HG03039 (cell line): ENCODE results near the gene CUL5.
"Not testable (repeated sequence)": the region's sequence is repeated elsewhere in the genome, so short reads cannot be mapped to it uniquely, and the experiment has no call there.

Source experiments
- ATAC-seq: cut with Tn5 transposase; IDR thresholded peaks from one replicate; pipeline ENCODE4 v1.9.1; 2021; ENCODE audit warnings: mild to moderate bottlenecking, moderate library complexity; ENCODE audit not compliant: unreplicated experiment

Gene CUL5

DNA sequence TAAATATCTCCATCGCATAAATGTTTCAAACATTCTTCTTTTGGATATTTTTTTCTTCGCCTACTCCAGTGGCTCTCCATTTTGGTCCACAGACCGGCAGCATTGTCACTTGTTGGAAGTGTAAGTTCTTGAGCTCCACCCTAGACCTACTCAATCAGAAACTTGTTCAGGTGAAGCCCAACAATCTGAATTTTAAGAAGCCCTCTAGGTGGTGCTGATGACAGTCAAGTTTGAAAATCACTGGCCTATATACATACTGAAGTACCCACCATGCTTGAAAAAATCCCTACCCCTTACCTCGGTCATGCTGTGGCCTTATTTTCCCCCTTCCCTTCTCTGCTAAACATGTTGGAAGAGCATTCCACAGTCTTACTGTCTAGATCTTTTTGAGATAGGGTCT is 102.4 kb downstream of the CUL5 start:
- ATAC-seq: no peak

DNA sequence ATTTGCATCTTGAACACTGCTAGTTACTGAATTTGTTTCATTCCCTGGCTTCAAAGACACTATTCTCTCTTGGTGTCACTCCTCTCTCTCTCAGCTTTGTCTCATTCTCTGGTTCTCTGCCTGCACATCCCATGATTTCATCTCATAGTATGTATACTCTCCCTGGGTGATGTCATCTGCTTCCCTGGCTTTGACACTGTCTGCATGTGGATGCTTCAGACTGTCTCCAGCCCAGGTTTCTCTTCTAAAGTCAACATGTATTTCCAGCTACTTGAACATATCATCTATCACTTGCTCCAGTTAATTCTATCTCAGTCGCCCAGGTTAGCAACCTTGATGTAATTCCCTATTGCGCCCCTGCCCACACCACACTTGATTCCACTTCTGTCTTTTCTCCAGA is 103.4 kb downstream of the CUL5 start:
- no peak for ATAC-seq

DNA sequence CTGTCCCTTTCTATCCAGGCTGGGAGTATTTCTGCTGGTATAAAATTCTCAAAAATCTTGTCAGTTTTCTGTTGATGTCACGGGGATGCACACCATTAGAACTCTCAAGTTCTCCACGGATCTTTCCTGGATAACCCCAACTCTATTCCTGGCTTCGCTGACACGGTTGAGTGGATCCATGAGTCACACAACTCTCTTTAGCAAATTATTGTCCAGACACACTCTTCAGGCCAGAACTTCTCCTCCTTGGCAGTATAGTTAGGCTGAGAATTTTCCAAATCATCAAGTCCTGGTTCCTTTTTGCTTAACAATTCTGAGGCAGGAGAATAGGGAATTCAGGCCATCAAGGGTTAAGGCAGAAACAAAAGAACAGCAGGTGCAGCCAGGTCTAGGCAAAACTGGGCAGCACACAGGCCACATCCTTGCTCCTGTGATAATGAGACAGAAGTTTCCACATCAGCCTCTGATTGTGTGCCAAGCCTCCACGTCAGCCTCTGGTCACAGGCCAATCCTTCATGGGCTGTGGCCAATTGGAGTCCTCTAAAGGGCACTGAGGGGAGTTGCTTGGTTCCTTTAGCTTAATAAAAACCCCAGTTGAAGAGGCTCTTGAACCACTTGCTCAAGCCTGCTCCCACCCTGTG is 106.9 kb downstream of the CUL5 start:
- ATAC-seq: no peak

DNA sequence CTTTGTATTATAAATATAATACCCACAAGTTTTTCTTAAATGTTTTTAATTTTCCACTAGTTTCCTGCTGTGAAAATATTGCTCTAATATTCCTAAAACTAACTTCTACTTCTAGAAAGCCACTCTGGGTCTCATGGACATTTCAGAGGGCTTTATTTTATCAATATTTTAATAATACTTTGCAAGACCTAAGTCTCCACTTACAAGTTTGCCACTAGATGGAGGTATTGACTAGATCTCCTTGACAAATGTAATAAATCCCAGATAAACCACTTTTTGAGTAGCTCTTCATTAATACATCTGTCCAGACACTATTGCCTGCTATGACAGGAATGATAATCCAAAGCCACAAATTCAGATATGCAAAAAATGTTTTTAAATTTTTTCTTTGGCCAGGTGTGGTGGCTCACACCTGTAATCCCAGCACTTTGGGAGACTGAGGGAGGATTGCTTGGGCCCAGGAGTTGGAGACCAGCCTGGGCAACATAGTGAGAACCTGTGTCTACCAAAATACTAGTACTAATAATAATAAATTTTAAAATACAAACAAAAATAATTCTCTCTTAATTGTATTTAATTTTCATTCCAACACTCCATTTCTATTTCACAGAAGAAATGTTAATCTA is 109.2 kb downstream of the CUL5 start:
- ATAC-seq: no peak

DNA sequence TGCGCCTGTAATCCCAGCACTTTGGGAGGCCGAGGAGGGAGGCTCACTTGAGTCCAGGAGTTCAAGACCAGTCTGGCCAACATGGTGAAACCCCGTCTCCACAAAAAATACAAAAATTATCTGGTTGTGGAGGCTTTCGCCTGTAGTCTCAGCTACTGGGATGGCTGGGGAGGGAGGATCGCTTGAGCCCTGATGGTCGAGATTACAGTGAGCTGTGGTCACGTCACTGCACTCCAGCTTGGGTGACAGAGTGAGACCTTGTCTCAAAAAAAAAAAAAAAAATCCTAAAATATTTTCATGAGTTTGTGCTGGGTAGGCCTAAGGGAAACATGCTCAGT is 112.2 kb downstream of the CUL5 start:
- ATAC-seq: not testable (repeated sequence)

DNA sequence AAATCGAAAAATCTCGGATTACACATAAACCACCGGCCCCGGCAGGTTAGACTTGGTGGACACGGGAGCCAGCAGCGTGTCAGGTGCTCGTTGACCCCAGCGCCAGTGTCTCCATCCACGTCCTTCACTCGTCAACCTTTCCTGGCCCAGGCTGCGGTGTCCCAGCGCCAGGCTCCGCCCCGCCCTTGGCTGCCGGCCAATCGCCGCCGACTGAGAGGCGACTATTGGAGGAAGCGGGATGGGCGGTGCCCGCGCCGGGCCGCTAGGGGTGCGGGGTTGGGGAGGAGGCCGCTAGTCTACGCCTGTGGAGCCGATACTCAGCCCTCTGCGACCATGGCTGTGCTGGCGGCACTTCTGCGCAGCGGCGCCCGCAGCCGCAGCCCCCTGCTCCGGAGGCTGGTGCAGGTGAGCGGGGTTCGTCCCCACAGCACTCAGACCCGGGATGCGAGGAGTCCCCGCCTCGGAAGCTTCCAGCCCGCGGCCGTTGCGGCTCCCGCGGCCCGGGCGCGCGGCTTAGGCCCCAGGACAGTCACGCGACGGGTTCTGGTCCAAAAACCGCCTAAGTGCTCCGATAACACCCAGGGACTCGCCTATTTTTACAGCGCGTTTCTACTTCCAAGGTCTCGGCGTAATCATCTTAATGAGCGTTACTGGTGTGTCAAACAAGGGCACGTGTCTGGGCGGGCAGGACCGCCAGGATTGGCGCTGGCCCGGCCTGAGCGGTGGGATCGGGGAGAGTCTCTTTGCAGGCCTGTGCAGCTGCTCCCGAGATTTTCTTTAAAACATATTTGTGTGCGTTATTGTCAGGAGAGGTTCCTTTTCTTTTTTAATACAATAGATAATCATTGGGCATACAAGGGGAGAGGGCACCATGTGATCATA is 112.8 kb downstream of the CUL5 start, which contains the start of gene ACAT1:
TSS of gene ACAT1 (plus strand) at position 294 of the 882 bp plus-strand sequence. CDS start at position 334, 40 bp downstream.
- peak; percentile 97 for ATAC-seq

DNA sequence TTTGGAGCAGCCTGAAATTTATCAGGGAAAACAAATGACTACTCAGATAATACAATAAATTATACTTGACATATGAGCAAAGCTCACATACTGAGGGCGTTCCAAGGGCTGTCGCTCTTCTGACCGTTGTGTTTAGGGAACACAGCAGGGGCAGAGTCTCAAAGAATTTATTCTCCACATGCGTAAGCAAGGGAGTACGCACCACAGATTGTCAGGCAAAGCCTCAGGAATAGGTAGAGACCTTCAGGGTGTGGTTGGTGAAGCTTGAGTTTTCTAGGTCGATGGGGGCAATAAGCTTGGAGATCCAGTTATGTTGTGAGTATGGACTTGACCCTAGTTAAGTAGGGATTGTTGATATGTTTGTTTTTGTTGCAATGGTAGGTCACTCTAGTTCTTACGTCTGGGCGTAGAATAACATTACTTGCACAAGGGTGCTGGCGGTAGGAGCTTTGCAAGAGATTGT is 113.5 kb downstream of the CUL5 start:
- ATAC-seq: no peak

DNA sequence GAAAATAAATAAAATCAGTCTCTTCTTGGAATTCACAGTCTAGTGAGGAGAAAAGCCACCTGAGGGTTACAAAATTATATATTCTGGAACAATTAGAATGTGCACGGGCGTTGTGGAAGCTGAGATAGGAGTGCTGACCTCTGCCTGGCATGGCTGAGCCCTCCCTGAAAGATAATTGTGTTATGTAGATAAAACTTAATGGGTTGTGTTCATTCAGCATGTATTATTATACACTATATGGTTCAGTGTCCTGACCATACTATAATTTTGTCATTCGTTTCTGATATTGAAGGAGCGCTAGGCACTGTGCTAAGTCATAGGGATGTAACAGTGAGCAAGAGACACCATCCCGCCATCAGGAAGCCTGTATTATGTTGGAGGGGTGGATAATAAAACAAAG is 116.4 kb downstream of the CUL5 start:
- ATAC-seq: no peak

DNA sequence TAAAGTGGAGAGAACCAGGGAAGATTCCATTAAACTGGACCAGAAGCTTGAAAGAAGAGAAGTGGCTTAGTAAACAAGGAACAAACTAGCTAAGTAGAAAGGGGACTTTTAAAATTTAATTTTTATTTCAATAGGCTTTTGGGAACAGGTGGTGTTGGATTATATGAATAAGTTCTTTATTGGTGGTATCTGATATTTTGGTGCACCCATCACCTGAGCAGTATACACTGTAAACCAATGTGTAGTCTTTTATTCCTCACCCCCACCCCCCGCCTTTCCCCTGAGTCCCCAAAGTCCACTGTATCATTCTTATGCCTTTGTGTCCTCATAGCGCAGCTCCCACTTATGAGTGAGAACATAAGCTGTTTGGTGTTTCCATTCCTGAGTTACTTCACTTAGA is 120.1 kb downstream of the CUL5 start:
- no peak for ATAC-seq

DNA sequence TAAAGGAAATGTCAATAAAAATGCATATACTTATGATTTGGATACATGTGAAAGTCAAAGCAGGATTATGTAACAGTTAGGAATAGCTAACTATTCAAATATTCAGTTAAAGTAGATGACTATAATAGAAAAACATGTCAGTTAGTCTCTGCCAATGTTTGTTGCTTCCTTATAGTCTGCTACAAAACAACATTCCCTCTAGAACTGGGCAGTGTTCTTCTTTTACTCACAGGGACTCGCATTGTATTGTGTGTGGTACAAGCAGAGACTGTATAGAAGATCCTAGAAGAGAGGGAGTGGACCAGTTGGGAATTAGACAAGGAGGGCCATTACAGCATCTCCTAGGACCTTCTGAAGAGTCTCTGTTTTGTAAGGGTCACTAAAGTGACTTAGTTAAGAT is 123.3 kb downstream of the CUL5 start:
- ATAC-seq: no peak

DNA sequence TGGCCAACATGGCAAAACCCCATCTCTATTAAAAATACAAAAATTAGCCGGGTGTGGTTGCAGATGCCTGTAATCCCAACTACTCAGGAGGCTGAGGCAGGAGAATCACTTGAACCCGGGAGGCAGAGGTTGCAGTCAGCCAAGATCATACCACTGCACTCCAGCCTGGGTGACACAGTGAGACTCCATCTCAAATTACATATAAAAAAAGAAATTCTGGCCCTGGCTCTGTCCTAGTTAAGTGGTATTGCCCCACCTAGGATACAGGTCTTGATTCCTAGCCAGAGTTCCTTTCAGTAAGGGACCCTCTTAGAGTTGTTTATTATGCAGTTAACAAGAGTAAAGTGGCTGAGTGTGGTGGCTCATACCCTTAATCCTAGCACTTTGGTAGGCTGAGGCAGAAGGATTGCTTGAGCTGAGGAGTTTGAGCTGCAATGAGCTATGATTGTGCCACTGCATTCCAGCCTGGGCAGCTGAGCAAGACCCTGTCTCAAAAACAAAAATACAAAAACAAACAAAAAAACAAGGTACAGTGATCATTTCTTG is 124.4 kb downstream of the CUL5 start:
- ATAC-seq: not testable (repeated sequence)

DNA sequence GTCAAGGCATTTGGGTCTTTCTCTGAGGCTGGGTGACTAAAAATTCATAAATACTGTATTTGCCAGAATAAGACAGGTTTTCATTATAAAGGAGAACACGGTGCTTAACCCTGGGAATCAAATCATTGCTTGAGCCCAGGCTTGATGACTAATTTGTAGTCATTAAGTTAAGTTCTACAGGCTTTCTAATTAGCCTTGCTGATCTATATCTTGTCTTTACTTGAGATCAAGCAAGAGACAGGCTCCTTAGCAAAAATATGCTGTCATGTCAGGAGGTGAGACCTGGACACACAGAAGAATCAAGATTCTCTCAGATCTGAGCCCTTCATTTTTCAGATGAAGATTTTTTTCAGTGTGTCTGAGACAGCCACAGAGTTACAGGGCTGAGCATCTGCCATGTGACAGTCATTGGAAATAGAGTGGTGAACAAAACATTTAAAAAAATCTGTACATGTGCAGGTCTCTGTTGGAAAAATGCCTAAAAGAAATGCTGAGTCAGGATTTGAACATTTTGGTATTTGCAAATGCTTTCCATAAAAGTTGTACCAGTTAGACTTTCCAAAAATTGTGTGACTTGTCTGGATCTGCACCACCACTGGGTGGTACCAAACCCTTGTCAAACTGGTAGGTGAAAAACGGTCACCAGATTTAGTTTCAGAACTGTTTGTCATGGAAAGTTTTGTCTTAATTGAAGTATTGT is 127.3 kb downstream of the CUL5 start:
- ATAC-seq: no peak

DNA sequence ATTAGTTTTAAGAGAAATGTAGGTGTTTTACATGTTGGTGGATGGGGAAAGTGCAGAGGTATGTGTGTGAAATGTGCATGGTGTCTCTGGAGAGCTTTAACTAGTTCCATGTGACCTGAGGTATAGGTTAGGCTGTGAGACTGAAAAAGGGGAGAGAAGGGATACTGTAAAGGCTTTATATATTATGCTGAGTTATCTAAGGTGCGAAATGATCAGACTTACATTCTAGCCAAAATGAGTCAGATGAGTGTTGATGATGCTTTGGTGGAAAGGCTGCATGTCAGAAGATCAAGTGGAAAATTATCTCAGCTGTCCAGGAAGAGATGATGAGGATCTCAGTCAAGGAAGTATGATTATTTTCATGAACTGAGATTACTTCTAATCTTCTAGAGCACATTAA is 128.5 kb downstream of the CUL5 start:
- ATAC-seq: no peak

DNA sequence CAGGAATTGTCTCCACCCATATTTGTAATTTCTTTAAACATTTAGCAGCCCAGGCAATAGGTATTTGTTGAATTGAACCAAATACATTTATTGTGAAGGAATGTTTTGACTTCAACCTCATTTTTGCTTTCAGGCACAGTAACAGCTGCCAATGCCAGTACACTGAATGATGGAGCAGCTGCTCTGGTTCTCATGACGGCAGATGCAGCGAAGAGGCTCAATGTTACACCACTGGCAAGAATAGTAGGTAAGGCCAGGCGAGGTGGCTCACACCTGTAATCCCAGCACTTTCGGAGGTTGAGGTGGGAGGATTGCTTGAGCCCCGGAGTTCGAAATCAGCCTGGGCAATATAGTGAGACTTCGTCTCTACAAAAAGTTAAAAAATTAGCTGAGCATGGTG is 133.6 kb downstream of the CUL5 start:
- no peak for ATAC-seq

DNA sequence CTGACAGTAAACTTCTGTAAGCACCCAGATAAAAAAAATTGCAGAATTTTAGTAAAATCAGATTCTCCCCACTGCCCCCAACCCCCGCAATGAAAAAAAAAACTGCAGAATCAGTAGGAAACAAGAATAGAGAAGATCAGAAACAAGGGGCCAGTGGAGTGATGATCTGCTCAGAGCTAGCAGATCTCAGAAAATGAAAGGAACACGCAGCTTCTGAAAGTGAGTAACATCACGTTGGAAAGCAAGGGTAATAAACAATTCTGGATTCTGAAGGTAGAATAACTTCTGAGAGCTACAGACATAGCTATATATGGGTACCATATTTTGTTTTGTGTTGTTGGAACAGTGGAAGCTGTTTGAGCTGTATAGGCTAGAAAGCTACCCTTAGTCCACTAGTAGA is 135.9 kb downstream of the CUL5 start:
- ATAC-seq: no peak

DNA sequence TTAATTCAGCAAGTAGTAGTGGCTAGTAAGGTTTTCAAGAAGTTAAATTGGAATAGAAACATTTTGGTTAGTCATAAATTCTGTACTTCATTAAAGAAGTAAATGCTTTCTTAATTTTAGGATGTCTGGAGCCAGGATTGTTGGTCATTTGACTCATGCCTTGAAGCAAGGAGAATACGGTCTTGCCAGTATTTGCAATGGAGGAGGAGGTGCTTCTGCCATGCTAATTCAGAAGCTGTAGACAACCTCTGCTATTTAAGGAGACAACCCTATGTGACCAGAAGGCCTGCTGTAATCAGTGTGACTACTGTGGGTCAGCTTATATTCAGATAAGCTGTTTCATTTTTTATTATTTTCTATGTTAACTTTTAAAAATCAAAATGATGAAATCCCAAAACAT is 138.5 kb downstream of the CUL5 start:
- no peak for ATAC-seq

DNA sequence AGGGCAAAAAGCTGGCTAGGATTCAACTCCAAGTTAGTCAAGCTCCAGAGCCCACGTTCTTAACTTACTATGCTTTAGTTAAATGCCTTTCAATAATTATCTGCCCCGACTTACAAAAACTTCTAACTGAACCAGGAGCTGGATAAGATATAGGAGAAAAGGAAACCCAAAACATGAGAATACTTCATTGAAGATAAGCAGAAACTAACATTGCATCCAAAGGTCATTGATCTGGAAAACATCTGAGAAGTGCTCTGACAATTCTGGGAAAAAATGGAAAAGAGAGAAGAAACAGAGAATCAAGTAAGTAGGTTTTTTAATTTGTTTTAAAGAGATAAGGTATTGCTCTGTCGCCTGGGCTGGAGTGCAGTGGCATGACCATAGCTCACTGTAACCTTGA is 139.9 kb downstream of the CUL5 start:
- no peak for ATAC-seq

DNA sequence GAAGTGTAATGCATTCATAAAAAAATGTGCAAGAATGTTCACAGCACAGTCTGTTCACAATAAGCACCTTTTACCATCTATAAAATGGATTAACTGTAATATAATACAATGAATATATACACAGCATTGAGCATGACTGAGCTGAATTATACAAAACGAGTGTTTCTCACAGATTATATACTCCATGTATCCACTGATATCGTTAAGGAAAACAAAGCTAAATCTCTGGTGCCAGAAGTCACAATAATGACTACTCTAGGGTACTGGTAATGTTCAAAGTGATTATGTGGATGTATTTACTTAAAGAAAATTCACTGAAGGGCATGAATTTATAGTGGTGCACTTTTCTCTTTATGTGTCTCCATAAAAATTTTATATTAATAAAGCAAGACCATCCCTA is 145.9 kb downstream of the CUL5 start:
- ATAC-seq: no peak
